HepG2 (cell line): Measurements from ENCODE around the gene USP35. TPM values are rescaled to one million over a fixed set of nuclear protein-coding genes. Genes with fewer than 3 reads are reported as not detected.

Experiments used
- ELF4 ChIP-seq: sonication (generic); formaldehyde crosslinking; IDR thresholded peaks from 2 replicates; pipeline ENCODE4 v1.5.0; 2020; ENCODE audit warnings: missing genetic modification reagents, mild to moderate bottlenecking, moderate library complexity, borderline replicate concordance
- FOSL1 ChIP-seq: sonication (generic); formaldehyde crosslinking; IDR thresholded peaks from 2 replicates; pipeline ENCODE4 v1.9.0; 2021; ENCODE audit warnings: missing genetic modification reagents, borderline replicate concordance
- MATR3 ChIP-seq: sonication (generic); formaldehyde crosslinking; IDR thresholded peaks from 2 replicates; pipeline ENCODE4 v1.4.0; 2020; ENCODE audit warnings: missing genetic modification reagents
- MBD4 ChIP-seq: IDR thresholded peaks from 2 replicates; pipeline ENCODE4 v1.6.1; 2012; ENCODE audit warnings: low read length, inconsistent platforms, borderline replicate concordance
- MZF1 ChIP-seq: sonication (generic); formaldehyde crosslinking; IDR thresholded peaks from 2 replicates; pipeline ENCODE4 v1.8.1; 2023; ENCODE audit warnings: mild to moderate bottlenecking, missing genetic modification reagents, borderline replicate concordance
- RFXANK ChIP-seq: IDR thresholded peaks from 2 replicates; pipeline ENCODE4 v1.6.1; 2016
- STAT5B ChIP-seq: sonication (generic); formaldehyde crosslinking; IDR thresholded peaks from 2 replicates; pipeline ENCODE4 v1.4.0; 2020; ENCODE audit warnings: missing genetic modification reagents
- TFAP4 ChIP-seq: sonication (generic); IDR thresholded peaks from 2 replicates; pipeline ENCODE4 v1.6.1; 2016; ENCODE audit warnings: low read depth, borderline replicate concordance
- THAP8 ChIP-seq: sonication (generic); formaldehyde crosslinking; IDR thresholded peaks from 2 replicates; pipeline ENCODE4 v1.5.1; 2020; ENCODE audit warnings: missing genetic modification reagents, mild to moderate bottlenecking, borderline replicate concordance
- TMF1 ChIP-seq: sonication (generic); formaldehyde crosslinking; IDR thresholded peaks from 2 replicates; pipeline ENCODE4 v1.8.1; 2022; ENCODE audit warnings: low read depth, missing genetic modification reagents
- ZBTB1 ChIP-seq: sonication (generic); formaldehyde crosslinking; IDR thresholded peaks from 2 replicates; pipeline ENCODE4 v1.4.0; 2020; ENCODE audit warnings: missing genetic modification reagents, borderline replicate concordance
- ZFP36L2 ChIP-seq: sonication (generic); formaldehyde crosslinking; IDR thresholded peaks from 2 replicates; pipeline ENCODE4 v1.4.0; 2020; ENCODE audit warnings: missing genetic modification reagents
- ZNF138 ChIP-seq: sonication (generic); formaldehyde crosslinking; IDR thresholded peaks from 2 replicates; pipeline ENCODE4 v1.5.0; 2020; ENCODE audit warnings: mild to moderate bottlenecking, low read depth, missing genetic modification reagents
- ZNF383 ChIP-seq: sonication (generic); formaldehyde crosslinking; IDR thresholded peaks from 2 replicates; pipeline ENCODE4 v1.4.0; 2020; ENCODE audit warnings: missing genetic modification reagents, mild to moderate bottlenecking, borderline replicate concordance
- ZNF589 ChIP-seq: sonication (generic); formaldehyde crosslinking; conservative IDR thresholded peaks from 2 replicates; pipeline ENCODE4 v1.8.0; 2022; ENCODE audit warnings: mild to moderate bottlenecking, moderate library complexity, missing genetic modification reagents
- ZNF841 ChIP-seq: sonication (generic); formaldehyde crosslinking; IDR thresholded peaks from 2 replicates; pipeline ENCODE4 v1.8.1; 2023; ENCODE audit warnings: missing genetic modification reagents, borderline replicate concordance
- ZZZ3 ChIP-seq: sonication (generic); formaldehyde crosslinking; IDR thresholded peaks from 2 replicates; pipeline ENCODE4 v1.4.0; 2020; ENCODE audit warnings: missing genetic modification reagents, mild to moderate bottlenecking, borderline replicate concordance
- polyA plus RNA-seq, 8 experiments: library from polyadenylated mRNA; depleted of rRNA in 3 of 8; stranded (reverse) in 7 of 8; unstranded in 1 of 8; fragments of >200 nt; fragmentation: Illumina TruSeq in 4 of 8; extraction: Trizol in 4 of 8; gene quantifications; 2 replicates each; pipeline versions ENCODE4 v1.2.1 to v1.2.3, GENCODE V29; 2011 to 2016; ENCODE audit warnings: low read depth in 4 of 8, missing spikeins in 1 of 8, mixed read lengths in 1 of 8; ENCODE audit not compliant: insufficient read depth in 1 of 8
- total RNA-seq, 5 experiments: library from RNA; depleted of rRNA; stranded (reverse); fragments of >200 nt; fragmentation: Illumina TruSeq; extraction: Trizol; gene quantifications; 2 replicates each; pipeline ENCODE4 v1.2.3, GENCODE V29; 2016; ENCODE audit warnings: low read depth in 1 of 5
- TF ChIP-seq, protein P1 (sequence below): sonication (generic); formaldehyde crosslinking; conservative IDR thresholded peaks from 2 replicates; pipeline ENCODE4 v1.4.0; 2020; ENCODE audit warnings: missing genetic modification reagents
- TF ChIP-seq, protein P2 (sequence below): IDR thresholded peaks from 2 replicates; pipeline ENCODE4 v1.6.1; 2018; ENCODE audit warnings: missing genetic modification reagents
- TF ChIP-seq, protein P3 (sequence below): sonication (generic); formaldehyde crosslinking; IDR thresholded peaks from 2 replicates; pipeline ENCODE4 v1.4.0; 2020; ENCODE audit warnings: missing genetic modification reagents, borderline replicate concordance
- TF ChIP-seq, protein P4 (sequence below): sonication (generic); formaldehyde crosslinking; IDR thresholded peaks from 2 replicates; pipeline ENCODE4 v1.4.0; 2020; ENCODE audit warnings: missing genetic modification reagents; ENCODE audit errors: not compliant biosample characterization

Gene USP35
- total and polyA plus RNA-seq, 2 of the 13 experiments (the other 11 are each of a cell fraction or from before 2014, with no cell fraction given): 4.6 to 7.7 TPM

GRCh38 chr11:78170874-78171549 is 17.7 kb upstream of the USP35 start (continued):
- TF ChIP-seq FOSL1 (CRISPR knock-in tag): no peak
- no peak for TF ChIP-seq STAT5B (CRISPR knock-in tag)
- TF ChIP-seq, protein P1, sequence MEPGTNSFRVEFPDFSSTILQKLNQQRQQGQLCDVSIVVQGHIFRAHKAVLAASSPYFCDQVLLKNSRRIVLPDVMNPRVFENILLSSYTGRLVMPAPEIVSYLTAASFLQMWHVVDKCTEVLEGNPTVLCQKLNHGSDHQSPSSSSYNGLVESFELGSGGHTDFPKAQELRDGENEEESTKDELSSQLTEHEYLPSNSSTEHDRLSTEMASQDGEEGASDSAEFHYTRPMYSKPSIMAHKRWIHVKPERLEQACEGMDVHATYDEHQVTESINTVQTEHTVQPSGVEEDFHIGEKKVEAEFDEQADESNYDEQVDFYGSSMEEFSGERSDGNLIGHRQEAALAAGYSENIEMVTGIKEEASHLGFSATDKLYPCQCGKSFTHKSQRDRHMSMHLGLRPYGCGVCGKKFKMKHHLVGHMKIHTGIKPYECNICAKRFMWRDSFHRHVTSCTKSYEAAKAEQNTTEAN (CRISPR knock-in tag): no peak
- TF ChIP-seq ELF4 (CRISPR knock-in tag): no peak
- TF ChIP-seq ZZZ3 (CRISPR knock-in tag): no peak
- no peak for TF ChIP-seq TMF1 (CRISPR knock-in tag)
- TF ChIP-seq MZF1 (CRISPR knock-in tag): no peak
- no peak for TF ChIP-seq MBD4
- no peak for TF ChIP-seq ZNF138 (CRISPR knock-in tag)
- TF ChIP-seq, protein P2, sequence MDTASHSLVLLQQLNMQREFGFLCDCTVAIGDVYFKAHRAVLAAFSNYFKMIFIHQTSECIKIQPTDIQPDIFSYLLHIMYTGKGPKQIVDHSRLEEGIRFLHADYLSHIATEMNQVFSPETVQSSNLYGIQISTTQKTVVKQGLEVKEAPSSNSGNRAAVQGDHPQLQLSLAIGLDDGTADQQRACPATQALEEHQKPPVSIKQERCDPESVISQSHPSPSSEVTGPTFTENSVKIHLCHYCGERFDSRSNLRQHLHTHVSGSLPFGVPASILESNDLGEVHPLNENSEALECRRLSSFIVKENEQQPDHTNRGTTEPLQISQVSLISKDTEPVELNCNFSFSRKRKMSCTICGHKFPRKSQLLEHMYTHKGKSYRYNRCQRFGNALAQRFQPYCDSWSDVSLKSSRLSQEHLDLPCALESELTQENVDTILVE: no peak; the same call in 1 of the 2 replicates
- TF ChIP-seq, protein P3, sequence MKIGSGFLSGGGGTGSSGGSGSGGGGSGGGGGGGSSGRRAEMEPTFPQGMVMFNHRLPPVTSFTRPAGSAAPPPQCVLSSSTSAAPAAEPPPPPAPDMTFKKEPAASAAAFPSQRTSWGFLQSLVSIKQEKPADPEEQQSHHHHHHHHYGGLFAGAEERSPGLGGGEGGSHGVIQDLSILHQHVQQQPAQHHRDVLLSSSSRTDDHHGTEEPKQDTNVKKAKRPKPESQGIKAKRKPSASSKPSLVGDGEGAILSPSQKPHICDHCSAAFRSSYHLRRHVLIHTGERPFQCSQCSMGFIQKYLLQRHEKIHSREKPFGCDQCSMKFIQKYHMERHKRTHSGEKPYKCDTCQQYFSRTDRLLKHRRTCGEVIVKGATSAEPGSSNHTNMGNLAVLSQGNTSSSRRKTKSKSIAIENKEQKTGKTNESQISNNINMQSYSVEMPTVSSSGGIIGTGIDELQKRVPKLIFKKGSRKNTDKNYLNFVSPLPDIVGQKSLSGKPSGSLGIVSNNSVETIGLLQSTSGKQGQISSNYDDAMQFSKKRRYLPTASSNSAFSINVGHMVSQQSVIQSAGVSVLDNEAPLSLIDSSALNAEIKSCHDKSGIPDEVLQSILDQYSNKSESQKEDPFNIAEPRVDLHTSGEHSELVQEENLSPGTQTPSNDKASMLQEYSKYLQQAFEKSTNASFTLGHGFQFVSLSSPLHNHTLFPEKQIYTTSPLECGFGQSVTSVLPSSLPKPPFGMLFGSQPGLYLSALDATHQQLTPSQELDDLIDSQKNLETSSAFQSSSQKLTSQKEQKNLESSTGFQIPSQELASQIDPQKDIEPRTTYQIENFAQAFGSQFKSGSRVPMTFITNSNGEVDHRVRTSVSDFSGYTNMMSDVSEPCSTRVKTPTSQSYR (CRISPR knock-in tag): peak; percentile 38; the same call in 1 of the 2 replicates
- no peak for TF ChIP-seq MATR3 (CRISPR knock-in tag)
- no peak for TF ChIP-seq THAP8 (CRISPR knock-in tag)
- no peak for TF ChIP-seq RFXANK
- no peak for TF ChIP-seq ZNF589 (CRISPR knock-in tag)
- TF ChIP-seq, protein P4, sequence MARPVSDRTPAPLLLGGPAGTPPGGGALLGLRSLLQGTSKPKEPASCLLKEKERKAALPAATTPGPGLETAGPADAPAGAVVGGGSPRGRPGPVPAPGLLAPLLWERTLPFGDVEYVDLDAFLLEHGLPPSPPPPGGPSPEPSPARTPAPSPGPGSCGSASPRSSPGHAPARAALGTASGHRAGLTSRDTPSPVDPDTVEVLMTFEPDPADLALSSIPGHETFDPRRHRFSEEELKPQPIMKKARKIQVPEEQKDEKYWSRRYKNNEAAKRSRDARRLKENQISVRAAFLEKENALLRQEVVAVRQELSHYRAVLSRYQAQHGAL (CRISPR knock-in tag): no peak
- TF ChIP-seq ZFP36L2 (CRISPR knock-in tag): no peak
- no peak for TF ChIP-seq ZBTB1 (CRISPR knock-in tag)
- no peak for TF ChIP-seq TFAP4
- no peak for TF ChIP-seq ZNF383 (CRISPR knock-in tag)
- no peak for TF ChIP-seq ZNF841
